GM12892 (cell line): ENCODE data around the gene CEACAM16.

Experiments
- DNase-seq: peaks from one replicate; pipeline ENCODE4 v3.0.0; 2011; ENCODE audit not compliant: insufficient read length
- FAIRE-seq: peaks from 2 replicates; lab custom pipeline; 2011; peaks lifted over from hg19 to GRCh38; lab: Jason Lieb, UNC
- POLR2A ChIP-seq: IDR thresholded peaks from 2 replicates; pipeline ENCODE4 v1.6.1; 2011; ENCODE audit warnings: low read depth, low read length, control low read depth
- POLR2AphosphoS5 ChIP-seq: IDR thresholded peaks from 2 replicates; pipeline ENCODE4 v1.6.1; 2011; ENCODE audit warnings: low read depth, low read length, control low read depth
- TAF1 ChIP-seq: IDR thresholded peaks from 2 replicates; pipeline ENCODE4 v1.6.1; 2011; ENCODE audit warnings: low read depth, mild to moderate bottlenecking, control low read depth, low read length, borderline replicate concordance

CEACAM16 gene

GRCh38 chr19:44755219-44755618 is 56.3 kb downstream of the CEACAM16 start:
- FAIRE-seq, result no peak
- no peak for TF ChIP-seq POLR2A
- TF ChIP-seq POLR2AphosphoS5, result no peak
- TF ChIP-seq TAF1, result no peak
- DNase-seq, result no peak

GRCh38 chr19:44756089-44756562 is 57.2 kb downstream of the CEACAM16 start:
- FAIRE-seq (no peak), DNase-seq (no peak)
- no peak for TF ChIP-seq TAF1
- no peak for TF ChIP-seq POLR2A
- TF ChIP-seq POLR2AphosphoS5, result no peak

GRCh38 chr19:44757057-44757734 is 58.2 kb downstream of the CEACAM16 start:
- TF ChIP-seq POLR2A, result no peak
- TF ChIP-seq TAF1, result no peak
- no peak for DNase-seq
- no peak for FAIRE-seq

GRCh38 chr19:44757735-44758505 is 59.0 kb downstream of the CEACAM16 start:
- FAIRE-seq, result no peak
- no peak for TF ChIP-seq POLR2A
- TF ChIP-seq POLR2AphosphoS5, result no peak
- no peak for TF ChIP-seq TAF1
- no peak for DNase-seq

GRCh38 chr19:44758596-44758995 is 59.6 kb downstream of the CEACAM16 start:
- FAIRE-seq, result no peak
- TF ChIP-seq POLR2A, result no peak
- no peak for TF ChIP-seq TAF1
- TF ChIP-seq POLR2AphosphoS5, result no peak
- no peak for DNase-seq

GRCh38 chr19:44759083-44759804 is 60.3 kb downstream of the CEACAM16 start:
- FAIRE-seq (no peak), DNase-seq (no peak)
- TF ChIP-seq POLR2AphosphoS5 (no peak), POLR2A (no peak), TAF1 (no peak)
